ENCODE results near the gene SMNDC1.

DNA sequence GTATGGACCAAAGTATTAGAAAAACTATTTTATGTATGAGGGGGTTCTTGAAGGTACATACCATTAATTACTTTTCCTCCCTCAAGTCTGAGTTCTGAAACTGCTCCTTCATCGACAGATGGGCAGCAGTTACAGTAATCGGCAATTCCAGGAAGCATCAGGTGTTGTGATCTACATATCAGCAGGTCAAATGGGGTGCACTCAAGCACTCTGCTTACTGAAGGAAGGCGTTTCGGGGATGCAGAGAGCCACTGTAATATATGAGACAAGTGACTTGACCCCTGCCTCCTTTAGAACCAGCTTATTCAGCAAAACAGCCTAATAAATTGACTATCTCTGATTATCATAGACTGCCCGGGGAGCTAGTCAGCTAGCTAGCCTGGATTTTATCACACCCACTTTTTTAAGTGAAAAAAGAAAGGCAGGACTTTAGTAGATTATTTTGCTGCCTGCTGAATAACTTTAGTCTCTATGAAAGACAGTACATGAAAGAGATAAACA, 4.2 kb downstream of the SMNDC1 start:
- TF ChIP-seq CTCF (IDR thresholded peaks at IDR 0.05): no peak
- no peak for TF ChIP-seq POLR2A (IDR thresholded peaks at IDR 0.05; ENCODE audit: low read depth)
- no peak for TF ChIP-seq POLR2AphosphoS5 (IDR thresholded peaks at IDR 0.05)

Data from esophagus muscularis mucosa (tissue), 3 donors.